ENCODE measurements around the gene RXFP4. TPM values are rescaled to one million over a fixed set of nuclear protein-coding genes. Genes with fewer than 3 reads are reported as not detected.
A peak's percentile ranks its signal among the peaks of the same experiment; 100 is the strongest.

Gene RXFP4
- total RNA-seq, 1 donor from 2014 or later: not detected

GRCh38 chr1:155967341-155968050, 26.1 kb downstream of the RXFP4 start:
- H3K4me1 Mint-ChIP-seq (ENCODE audit: low read depth): peaks cover 31% of the 10 kb centered on the region
- no peak overlapping the region for H3K4me3 Mint-ChIP-seq (ENCODE audit: low read depth)
- no peaks in the 10 kb centered on the region for H3K9me3 Mint-ChIP-seq (ENCODE audit: low read depth)
- peaks cover 15% of the 10 kb centered on the region for H3K36me3 Mint-ChIP-seq (ENCODE audit: insufficient read depth)
- H3K27me3 Mint-ChIP-seq: no peaks in the 10 kb centered on the region
- peak overlapping the region; percentile 87 for H3K27ac Mint-ChIP-seq
- no peak for DNase-seq (ENCODE audit: low spot score, unreplicated experiment)
- TF ChIP-seq, protein P1, sequence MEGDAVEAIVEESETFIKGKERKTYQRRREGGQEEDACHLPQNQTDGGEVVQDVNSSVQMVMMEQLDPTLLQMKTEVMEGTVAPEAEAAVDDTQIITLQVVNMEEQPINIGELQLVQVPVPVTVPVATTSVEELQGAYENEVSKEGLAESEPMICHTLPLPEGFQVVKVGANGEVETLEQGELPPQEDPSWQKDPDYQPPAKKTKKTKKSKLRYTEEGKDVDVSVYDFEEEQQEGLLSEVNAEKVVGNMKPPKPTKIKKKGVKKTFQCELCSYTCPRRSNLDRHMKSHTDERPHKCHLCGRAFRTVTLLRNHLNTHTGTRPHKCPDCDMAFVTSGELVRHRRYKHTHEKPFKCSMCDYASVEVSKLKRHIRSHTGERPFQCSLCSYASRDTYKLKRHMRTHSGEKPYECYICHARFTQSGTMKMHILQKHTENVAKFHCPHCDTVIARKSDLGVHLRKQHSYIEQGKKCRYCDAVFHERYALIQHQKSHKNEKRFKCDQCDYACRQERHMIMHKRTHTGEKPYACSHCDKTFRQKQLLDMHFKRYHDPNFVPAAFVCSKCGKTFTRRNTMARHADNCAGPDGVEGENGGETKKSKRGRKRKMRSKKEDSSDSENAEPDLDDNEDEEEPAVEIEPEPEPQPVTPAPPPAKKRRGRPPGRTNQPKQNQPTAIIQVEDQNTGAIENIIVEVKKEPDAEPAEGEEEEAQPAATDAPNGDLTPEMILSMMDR (IDR thresholded peaks at IDR 0.05; ENCODE audit: unreplicated experiment): no peak

GRCh38 chr1:155968051-155968400, 26.6 kb downstream of the RXFP4 start:
- no peak for DNase-seq (ENCODE audit: low spot score, unreplicated experiment)
- TF ChIP-seq, protein P1 (IDR thresholded peaks at IDR 0.05; ENCODE audit: unreplicated experiment): no peak
- Mint-ChIP-seq H3K27ac (peak overlapping the region; percentile 87), H3K4me1 (ENCODE audit: low read depth) (peaks cover 36% of the 10 kb centered on the region), H3K27me3 (no peaks in the 10 kb centered on the region), H3K36me3 (ENCODE audit: insufficient read depth) (peaks cover 15% of the 10 kb centered on the region), H3K9me3 (ENCODE audit: low read depth) (no peaks in the 10 kb centered on the region), H3K4me3 (ENCODE audit: low read depth) (no peak overlapping the region)

DNA sequence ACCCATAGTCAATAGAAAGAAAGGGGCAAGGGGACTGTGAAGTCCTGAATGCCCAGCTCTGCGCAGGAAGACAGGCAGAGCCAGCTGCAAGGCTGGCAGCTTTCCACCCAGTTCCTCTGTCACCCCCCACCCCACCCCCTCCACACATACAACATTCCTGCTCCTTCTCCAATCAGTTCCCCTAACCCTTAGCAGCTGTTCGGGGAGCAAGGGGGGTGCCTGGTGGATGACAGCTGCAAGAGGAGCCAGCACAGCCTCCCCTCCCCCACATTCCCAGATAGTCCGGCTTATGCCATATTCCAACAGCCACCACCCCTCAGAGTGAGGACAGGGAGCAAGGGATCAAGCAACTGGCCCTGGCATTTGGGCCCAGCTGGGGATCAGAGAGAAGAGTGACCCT, 27.2 kb downstream of the RXFP4 start:
- Mint-ChIP-seq H3K27ac (peak overlapping the region; percentile 89), H3K27me3 (no peaks in the 10 kb centered on the region), H3K36me3 (ENCODE audit: insufficient read depth) (peaks cover 15% of the 10 kb centered on the region), H3K9me3 (ENCODE audit: low read depth) (no peaks in the 10 kb centered on the region), H3K4me3 (ENCODE audit: low read depth) (no peak overlapping the region), H3K4me1 (ENCODE audit: low read depth) (peaks cover 38% of the 10 kb centered on the region)
- no peak for DNase-seq (ENCODE audit: low spot score, unreplicated experiment)
- TF ChIP-seq, protein P1 (IDR thresholded peaks at IDR 0.05; ENCODE audit: unreplicated experiment): no peak

DNA sequence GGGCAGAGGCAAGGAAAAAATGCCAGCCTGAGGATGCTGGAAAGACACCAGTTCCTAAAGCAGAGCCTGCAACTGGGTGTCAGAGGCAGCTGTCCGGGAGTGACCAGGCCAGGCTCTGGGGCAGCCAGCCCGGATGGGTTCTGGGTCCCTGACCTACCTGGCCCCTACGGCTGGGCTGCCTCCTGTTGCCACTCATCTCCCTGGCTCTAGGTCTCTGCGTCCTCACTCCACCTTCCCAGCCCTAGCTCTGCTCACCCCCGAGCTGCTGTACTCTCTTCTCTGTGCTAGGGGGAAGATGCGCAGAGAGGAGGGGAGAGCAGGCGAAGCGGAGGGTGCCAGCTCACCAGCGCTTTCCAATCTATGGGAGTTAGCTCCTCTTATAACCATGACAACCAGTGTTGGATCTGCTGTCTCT, 27.9 kb downstream of the RXFP4 start:
- Mint-ChIP-seq H3K4me1 (ENCODE audit: low read depth) (peaks cover 40% of the 10 kb centered on the region), H3K36me3 (ENCODE audit: insufficient read depth) (peaks cover 12% of the 10 kb centered on the region), H3K27ac (no peak overlapping the region), H3K27me3 (no peaks in the 10 kb centered on the region), H3K4me3 (ENCODE audit: low read depth) (no peak overlapping the region), H3K9me3 (ENCODE audit: low read depth) (no peaks in the 10 kb centered on the region)
- no peak for DNase-seq (ENCODE audit: low spot score, unreplicated experiment)
- TF ChIP-seq, protein P1 (IDR thresholded peaks at IDR 0.05; ENCODE audit: unreplicated experiment): no peak

GRCh38 chr1:155970531-155971167, 29.2 kb downstream of the RXFP4 start:
- H3K4me3 Mint-ChIP-seq (ENCODE audit: low read depth): no peak overlapping the region
- TF ChIP-seq, protein P1 (IDR thresholded peaks at IDR 0.05; ENCODE audit: unreplicated experiment): no peak
- H3K36me3 Mint-ChIP-seq (ENCODE audit: insufficient read depth): peaks cover 12% of the 10 kb centered on the region
- no peak for DNase-seq (ENCODE audit: low spot score, unreplicated experiment)
- H3K4me1 Mint-ChIP-seq (ENCODE audit: low read depth): peaks cover 52% of the 10 kb centered on the region
- H3K27me3 Mint-ChIP-seq: no peaks in the 10 kb centered on the region
- no peaks in the 10 kb centered on the region for H3K9me3 Mint-ChIP-seq (ENCODE audit: low read depth)
- H3K27ac Mint-ChIP-seq: peak overlapping the region; percentile 71

Measured in progenitor cell of endocrine pancreas (in vitro differentiated cells).